Activated T-cell treated with anti-CD3 and anti-CD28 coated beads for 24 hours (primary cell): ENCODE results near the gene ZMAT2.
"Not testable (repeated sequence)": the region's sequence is repeated elsewhere in the genome, so short reads cannot be mapped to it uniquely, and the experiment has no call there.

ENCODE experiments used
- DNase-seq: peaks from one replicate; pipeline ENCODE4 v3.0.0-alpha.2; 2020; ENCODE audit warnings: low read depth

Gene ZMAT2

GRCh38 chr5:140708787-140709186 is 8.5 kb downstream of the ZMAT2 start:
- DNase-seq: not testable (repeated sequence)

- DNase-seq: peak; percentile 91
Measured at GRCh38 chr5:140710899-140711552, 10.8 kb downstream of the ZMAT2 start.

- no peak for DNase-seq
Measured at GRCh38 chr5:140711794-140712193, 11.5 kb downstream of the ZMAT2 start.

- DNase-seq: no peak
Measured at GRCh38 chr5:140713562-140714094, 13.4 kb downstream of the ZMAT2 start.

GRCh38 chr5:140716238-140716637 is 16.0 kb downstream of the ZMAT2 start:
- not testable (repeated sequence) for DNase-seq

GRCh38 chr5:140718266-140718592 is 18.0 kb downstream of the ZMAT2 start:
- no peak for DNase-seq

GRCh38 chr5:140720738-140721137 is 20.5 kb downstream of the ZMAT2 start:
- DNase-seq: not testable (repeated sequence)

- DNase-seq: not testable (repeated sequence)
Measured at GRCh38 chr5:140721395-140721794, 21.1 kb downstream of the ZMAT2 start.

GRCh38 chr5:140725799-140726471 is 25.7 kb downstream of the ZMAT2 start:
- peak; percentile 82 for DNase-seq

GRCh38 chr5:140733098-140733497 is 32.9 kb downstream of the ZMAT2 start:
- no peak for DNase-seq

- DNase-seq: no peak
Measured at GRCh38 chr5:140734354-140734753, 34.1 kb downstream of the ZMAT2 start.

GRCh38 chr5:140737486-140737885 is 37.2 kb downstream of the ZMAT2 start:
- DNase-seq: no peak

- DNase-seq: no peak
Measured at GRCh38 chr5:140741967-140742366, 41.7 kb downstream of the ZMAT2 start.

GRCh38 chr5:140753561-140753960 is 53.3 kb downstream of the ZMAT2 start:
- DNase-seq: no peak
